ENCODE results near the gene CLCN4.

- TF ChIP-seq POLR2A (IDR thresholded peaks at IDR 0.05) (no peak), CTCF (IDR thresholded peaks at IDR 0.05) (no peak)
Measured at GRCh38 chrX:10198254-10198653, 41.5 kb downstream of the CLCN4 start.

Measured in upper lobe of left lung (tissue), 4 donors.